Activated gamma-delta T cell treated with anti-CD3 and anti-CD28 coated beads, Interleukin-2, amount 50 U/mL, for 16 hours (primary cell): ENCODE data around the gene SORCS2.
A peak's percentile ranks its signal among the peaks of the same experiment; 100 is the strongest.

ENCODE experiments used
- DNase-seq: peaks from one replicate; pipeline ENCODE4 v3.0.0-alpha.2; 2020; ENCODE audit warnings: low read depth

Gene SORCS2

DNA sequence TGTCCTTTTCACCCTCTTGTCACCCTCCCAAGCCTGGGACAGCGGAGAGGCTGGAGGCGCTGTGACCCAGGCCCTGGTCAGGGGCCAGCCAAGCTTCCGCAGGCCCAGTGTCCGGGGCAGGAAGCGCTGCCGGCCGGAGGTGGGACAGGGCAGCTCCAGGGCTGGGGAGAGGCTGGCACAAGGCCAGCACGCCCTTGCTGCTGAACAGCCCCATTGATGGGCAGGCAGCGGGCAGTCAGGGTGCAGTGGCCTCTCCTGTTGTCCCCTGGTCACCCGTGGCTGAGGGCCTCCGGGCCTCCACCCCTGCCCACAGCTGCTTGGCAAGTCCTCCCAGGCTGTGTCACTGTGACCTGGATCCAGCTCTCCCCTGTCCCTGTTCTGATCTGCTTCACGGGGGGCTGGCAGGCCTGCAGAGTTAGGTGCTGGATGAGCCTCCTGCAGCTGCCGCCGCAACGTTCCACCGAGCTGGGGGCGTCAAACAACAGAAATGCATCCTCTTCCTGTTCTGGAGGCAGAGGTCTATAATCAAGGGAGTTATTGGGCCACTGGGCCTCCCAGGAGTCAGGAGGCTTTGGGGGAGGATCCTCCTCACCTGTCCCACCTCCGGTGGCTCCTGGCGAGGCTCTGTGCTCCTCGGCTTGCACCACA, 134.5 kb downstream of the SORCS2 start:
- DNase-seq, result no peak

DNA sequence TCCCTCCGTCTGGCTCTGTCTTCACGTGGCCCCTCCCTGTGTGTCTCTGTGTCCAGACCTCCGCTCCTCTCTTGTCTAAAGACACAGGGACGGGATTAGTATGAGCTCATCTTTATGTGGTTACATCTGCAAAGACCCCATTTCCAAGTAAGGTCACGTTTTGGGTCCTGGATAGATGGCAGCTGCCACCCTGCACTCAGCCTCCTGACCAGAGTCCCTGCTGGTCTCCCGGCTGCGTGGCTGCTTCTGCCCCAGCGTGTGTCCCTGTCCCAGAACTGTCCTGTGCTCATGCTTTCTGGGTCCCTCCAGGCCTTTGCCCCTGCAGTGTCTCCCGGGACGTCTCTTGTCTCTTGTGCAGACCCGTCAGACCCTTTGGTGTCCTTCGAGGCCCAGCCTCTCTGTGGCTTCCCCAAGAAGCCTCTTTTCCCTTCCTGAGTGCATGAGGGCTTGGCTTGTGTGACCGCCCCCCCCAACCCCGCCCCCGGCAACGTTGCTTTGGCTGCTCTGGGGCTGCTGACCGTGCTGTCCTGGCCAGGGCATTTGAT, 135.1 kb downstream of the SORCS2 start:
- DNase-seq, result no peak

DNA sequence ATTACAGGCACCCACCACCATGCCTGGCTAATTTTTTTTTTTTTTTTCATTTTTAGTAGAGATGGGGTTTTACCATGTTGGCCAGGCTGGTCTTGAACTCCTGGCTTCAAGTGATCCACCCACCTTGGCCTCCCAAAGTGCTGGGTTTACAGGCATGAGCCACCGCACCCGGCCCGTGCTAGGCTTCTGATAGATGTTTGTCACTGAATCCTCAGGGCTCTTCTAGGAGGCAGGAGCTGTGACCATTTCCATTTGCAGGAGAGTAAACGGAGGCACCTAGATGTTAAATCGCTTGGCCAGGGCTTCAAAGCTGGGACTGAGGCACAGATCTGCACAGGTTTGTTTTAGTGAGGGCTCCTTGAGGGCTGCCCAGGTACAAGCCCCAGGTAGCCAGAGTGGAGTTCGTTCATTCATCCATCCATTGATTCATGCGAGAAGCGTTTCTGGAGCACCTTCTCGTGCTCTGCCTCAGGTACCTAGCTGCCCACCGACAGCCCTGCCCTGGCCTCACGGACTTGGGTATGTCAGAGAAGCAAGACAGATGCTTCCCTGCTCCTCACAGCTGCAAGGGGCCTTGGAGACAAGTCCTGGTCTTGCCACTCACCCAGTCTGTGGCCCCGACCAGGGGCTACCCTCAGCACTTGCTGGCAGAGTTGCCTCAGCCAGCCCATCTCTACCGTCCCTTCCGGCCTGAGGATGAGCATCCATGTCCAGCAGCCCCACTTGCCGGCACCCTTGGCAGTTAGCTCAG, 136.0 kb downstream of the SORCS2 start:
- no peak for DNase-seq

DNA sequence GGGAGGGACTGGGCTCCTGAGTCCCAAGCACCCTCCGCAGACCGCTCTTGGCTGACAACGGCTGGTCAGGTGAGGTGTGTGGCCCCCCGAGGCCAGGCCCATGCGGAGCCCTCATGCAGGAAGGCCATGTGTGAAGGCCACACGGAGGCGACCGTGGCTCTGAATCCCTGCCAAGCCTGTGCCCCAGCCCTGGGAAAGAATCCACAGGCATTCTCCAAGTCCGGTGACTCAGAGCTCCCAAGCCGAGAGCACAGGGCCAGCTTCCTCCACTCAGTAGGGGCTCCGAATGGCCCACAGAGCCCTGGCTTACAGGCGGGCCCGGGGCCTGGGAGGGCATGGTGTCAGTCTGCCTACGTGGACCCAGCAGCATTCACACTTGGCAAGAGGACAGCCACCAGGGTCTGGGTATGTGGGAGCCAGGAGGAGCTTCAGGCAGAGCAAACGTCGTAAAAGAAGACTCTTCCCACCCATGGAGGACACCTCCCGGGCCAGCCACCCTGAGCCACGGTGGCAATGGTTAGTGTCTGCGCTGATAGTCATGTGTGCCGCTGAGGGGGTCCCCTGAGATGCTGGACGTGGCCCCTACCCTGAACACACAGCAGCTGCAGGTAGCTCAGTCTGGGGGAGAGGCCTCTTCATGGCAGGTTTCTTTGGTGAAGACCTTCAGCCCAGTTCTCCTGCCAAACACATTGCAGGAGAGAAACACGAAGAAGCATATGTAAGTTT, 136.7 kb downstream of the SORCS2 start:
- no peak for DNase-seq

DNA sequence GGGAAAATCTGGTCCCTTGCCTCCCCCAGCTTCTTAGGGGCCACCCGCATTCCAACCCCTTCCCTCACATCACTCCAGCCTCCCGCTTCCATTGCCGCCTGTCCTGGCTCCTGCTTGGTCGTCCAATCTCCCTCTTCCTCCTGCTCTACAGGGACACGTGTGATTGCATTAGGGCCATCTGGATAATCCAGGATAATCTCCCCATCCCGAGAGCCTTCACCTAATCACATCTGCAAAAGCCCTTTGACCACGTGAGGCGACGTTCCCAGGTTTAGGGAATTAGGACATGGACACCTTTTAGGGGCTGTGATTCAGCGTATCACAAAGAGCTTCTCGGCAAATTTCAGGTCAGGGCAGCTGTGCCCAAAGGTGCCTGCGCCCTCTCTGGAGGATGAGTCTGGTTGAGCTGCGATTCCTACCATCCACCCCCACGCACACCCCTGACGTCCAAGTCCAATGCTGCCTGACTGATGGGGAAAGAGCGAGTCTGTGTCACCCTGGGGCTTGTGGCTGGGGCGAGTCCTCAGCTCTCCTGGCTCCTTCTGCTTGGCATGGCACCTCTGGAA, 137.8 kb downstream of the SORCS2 start:
- DNase-seq, result no peak

DNA sequence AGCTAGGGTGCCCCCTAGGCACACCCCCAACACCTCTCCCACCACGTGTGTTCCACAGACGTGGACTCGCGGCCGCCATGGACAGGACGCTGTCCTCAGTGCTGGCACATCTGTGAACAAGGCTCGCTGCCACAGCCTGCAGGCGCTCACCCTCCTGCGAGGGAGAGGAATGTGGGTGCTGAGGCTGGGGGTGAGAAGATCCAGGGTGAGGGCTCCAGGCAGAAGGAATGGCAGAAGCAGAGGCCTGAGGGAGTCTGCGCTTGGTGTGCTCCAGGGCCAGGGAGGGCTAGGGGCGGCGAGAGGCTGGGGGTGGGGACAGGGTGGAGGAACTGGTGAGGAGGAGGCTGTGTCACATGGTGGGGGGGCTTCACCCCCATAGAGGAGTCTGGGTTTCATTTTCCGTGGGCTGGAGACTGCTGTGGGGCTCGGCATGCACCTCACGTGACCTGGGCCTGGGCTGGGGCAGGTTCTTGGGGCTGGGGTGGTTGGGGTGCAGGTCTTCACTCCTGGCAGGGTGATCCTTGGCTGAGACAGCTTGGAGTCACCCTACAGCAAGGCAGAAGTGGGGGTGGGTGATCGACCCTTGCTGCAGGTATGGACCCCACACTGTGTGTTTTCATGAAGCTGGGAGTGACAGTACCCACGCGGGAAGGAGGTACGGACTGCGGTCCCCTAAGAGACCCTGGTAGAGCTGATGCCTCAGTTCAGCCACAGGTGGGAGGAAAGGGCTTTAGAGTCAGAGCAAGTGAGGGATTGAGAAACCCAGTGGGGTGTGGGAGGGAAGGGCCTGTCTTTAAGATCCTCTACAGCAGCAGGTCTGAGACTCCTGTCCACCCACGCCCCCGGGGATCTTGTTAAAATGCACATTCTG, 138.7 kb downstream of the SORCS2 start:
- no peak for DNase-seq

DNA sequence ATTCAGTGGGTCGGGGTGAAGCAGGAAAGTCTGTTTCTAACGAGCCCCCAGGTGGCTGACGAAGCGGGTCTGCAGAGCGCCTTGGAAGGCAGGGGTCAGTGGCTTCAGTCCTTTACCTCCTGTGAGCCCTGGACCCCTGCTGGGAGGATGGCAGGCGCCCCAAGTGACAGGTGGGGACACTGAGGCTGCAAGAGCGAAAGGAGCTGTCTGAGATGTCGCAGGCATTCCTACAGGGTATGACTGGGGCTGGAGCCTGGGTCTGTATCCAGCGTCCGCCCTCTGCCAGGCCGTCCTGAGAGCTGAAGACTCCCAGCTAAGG, 139.3 kb downstream of the SORCS2 start:
- DNase-seq, result no peak

DNA sequence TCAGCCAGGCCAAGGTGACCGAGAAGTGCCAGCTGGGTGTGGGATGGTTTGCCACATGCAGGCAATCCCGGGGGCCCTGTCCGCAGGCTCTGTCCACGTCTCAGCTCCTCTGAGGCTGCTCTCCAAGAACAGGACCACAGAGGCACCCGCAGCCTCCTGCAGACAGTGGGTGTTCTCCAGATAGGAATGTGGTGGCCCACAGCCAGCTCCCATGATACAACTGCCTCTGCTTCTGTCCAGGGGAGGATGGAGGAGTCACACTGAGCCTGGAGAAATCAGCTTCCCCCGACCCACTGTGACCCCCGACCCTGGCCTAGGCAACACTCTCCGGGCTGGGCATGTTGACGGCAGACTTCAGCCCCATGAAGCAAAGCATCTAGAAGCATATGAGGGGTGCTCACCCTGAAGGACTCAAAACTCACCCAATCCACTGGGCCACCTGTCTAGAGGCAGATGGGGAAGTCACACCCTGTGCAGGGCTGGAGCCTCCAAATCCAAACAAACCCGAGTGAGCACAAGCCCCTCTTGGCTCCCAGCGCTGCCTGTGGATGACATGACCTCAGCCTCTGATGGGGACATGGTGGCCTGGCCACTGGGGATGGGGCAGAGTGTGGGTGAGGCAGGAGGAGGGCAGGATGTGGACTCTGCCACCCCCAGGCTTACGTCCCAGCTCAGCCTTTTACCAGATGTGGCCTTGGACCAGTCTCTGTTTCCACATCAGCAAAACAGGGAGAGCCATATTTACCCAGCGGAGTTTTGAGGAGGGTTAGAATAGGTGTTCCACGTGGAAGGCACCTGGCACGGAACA, 140.1 kb downstream of the SORCS2 start:
- no peak for DNase-seq

DNA sequence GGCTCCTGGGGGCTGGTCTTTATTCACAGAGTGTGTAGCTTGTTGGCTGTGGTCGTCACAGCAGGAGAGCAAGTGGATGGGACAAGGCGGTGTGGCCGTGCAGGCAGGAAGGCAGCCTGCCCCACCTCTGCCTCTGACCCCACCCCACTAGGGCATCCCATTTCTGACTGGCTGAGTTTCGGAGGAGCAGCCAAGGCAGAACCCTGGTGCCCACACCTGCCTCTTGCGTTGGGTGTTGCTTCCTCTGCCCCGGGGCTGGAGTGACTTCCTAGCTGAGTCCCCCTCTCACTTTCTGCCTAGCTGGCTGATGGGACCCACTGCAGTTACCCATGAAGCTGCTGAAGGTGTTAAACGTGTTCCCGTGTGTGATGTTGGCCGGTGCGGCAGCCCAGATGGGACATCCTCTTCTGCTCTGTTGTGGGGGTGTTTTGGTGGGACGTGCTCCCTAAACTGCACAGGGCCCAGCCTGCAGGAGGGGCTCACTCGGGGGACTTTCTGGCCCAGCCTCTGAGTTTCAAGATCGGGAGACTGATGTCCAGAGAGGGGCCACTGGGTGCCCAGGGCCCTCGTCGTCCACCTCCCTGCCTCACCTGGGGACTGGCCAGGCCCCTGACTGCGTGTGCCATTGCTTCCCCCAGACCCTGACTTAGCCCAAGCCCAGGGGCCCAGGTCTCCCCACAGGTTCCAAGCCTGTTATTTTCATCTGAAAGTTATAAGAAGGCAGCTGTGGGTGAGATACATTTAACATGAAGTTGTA, 140.9 kb downstream of the SORCS2 start:
- no peak for DNase-seq

DNA sequence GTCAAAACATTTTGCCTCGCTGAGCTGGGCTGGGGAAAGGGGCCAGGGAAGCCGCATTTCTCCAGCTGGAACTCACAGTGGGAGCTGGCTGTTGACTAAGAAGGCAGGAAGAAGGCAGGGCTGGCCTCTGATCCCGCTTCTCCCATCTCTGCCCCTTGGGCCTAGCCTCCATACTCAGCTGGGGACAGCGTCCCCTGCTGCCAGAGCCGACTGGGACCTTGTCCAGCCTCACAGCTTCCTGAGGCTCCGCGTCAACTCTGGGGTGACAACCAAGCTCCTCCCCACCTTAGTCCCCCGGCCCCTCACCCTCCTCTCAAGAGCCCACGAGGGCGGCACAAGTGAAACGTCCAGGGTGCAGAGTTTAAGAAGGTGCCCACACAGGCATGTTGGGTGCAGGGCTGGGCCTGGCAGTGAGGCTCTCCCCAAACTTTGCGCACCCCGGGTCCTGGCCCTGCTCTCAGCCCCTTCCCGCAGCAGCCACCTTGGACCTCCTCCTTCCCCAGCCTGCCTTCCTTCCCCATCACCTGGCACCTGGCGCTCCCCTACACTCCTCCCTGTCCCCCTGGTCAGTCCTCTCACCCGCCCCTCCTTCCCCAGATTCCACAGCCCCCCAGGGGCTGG, 141.6 kb downstream of the SORCS2 start:
- DNase-seq, result no peak

DNA sequence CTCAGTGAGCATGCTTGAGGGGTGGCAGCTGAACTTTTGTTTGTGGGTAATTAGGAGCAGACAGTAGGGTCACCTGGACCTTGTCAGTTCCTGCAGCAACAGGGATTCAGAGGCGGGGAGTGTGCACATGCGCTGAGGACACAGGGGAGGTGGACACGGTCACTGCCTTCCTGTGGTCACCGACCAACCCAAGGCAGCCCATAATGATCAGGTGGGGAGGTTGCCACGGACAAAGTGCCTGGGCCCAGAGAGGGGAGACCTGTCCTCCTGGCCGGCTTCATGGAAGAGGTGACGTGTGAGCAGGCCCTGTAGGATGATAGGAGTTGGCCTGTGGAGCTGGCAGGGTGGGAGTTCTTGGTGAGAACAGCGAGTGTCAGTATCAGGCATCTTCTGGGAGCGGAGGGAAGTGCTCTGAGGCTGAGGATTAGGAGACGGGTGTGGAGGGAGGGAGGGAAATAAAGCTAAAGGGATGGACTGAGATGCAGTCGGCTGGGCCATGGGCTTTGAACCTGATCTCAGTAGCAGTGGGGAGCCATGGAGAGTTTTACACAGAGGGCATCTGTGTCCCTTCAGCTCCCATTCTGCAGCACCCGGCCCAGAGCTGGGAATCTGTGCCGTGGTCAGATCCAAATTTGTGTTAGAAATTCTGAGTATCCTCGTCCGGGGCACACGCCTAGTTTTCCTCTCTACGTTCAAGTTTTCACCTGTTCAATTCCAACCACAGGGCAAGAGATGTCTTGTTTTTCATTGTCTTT, 142.4 kb downstream of the SORCS2 start:
- DNase-seq, result no peak

DNA sequence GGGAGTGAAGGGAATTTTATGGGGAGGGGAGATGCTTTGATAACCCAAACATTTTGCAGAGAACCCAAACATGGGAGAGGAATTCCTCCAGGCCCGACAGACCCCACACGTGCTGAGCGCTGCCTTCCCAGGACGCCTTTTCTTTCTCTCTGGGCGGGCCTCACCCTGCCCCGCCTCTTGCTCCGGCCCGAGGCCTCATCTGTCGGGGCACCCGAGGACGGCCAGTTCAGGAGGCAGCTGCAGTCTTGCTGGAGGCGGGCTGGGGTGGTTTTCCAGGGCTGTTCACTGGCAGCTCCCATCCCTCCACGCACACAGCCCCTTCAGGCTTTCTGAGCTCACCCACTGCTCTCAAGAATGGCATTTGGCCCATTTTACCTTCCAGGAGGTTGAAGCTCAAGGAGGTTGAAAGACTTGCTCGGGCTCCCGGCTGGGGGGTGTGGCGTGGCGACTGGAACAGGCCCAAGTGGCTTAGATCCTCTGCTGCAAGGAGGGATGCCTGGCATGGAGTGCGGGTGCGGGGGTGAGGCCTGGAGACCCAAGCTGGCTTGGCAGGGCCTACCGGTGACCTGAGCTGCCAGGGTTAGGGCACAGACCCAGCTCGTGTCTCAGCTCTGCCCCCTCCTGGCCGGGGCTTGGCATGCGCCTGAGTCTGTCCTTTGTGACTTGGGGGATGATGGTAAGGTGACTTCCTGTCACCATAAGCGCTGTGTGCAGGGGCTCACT, 143.2 kb downstream of the SORCS2 start:
- DNase-seq, result peak; percentile 34

DNA sequence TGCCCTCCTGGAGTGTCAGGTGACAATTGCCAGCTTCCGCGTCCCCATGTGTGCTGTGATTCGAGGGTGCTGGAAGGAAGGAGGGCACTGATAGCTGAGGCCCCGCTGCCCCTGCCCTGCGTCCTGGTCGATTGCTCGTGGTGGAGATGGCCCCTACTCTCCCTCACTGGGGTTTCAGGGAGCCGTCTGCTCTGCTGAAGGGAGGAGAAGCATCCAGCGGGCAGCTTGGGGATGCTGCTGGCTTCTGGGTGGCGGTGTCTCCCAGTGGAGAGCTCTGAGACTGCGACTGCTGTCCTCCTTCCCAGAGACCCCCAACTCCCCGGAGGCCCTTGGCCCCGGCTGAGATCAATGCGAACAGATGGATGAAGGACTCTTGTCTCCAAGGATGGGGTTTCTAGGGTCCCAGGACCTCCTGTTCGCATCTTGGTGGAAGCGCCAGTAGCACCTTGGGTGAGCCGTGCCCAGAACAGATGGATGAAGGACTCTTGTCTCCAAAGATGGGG, 143.8 kb downstream of the SORCS2 start:
- DNase-seq, result no peak

DNA sequence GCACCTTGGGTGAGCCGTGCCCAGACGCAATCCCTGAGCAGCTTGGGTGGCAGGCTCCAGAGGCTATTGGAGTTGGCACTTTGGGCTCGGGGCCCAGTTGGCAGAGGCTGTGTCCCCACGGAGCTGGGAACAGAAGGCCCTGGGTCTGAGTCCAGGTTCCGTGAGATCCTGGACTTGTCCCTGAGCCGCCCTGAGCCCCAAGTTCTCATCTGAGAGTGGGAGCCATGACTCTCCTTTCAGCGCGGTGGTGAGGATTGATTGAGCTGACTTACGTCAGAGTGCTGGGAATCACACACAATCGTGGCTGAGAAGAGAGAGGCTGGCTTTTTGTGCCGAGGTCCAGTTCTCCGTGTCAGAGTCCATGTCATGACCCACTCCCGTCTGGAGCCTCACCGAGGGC, 144.4 kb downstream of the SORCS2 start:
- no peak for DNase-seq

DNA sequence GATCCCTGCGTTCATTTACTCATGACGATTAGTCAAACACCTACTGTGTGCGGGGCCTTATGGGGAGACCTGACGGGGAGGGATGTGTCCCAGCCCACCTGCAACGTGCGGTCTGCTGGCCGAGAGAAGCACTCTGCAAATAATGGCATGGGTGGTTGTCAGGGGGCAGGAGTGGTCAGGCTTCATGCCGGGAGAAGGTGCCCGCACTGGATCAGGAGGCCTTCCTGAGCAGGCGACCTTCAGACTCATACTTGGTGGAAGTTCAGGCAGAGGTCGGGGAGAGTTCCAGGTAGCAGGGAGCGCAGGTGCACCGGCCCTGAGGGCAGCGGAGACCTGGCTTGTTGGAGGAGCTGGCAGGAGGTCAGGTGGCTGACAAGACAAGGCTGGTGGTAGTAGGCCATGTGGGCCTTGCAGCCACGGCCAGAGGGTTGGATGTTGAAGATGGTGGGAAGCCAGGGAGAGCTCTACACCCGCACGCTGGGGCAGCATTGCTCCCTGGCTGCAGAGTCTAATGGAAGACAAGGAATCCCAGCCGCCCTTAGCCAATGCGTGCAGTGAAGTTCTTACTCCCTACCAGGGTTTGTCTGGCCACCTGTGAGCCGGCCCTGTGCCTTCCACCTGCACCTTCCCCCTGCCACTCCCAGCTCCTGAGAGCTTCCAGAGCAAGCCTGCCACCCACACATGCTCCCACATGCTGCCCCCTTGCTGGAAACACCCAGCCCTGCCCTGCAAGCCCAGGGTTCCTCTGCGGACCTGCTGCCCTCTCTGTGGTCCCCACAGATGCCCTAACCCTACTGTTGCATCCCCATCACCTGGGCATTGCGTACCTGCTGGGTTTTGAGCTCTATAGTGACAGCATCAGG, 145.1 kb downstream of the SORCS2 start:
- no peak for DNase-seq

DNA sequence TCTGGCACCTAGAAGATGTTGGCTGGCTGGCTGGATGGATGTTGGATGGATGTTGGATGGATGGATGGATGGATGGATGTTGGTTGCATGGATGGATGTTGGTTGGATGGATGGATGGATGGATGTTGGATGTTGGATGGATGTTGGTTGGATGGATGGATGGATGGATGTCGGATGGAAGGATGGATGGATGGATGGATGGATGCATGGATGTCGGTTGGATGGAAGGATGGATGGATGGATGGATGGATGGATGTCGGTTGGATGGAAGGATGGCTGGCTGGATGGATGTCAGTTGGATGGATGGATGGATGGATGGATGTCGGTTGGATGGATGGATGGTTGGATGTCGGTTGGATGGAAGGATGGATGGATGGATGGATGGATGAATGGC, 145.7 kb downstream of the SORCS2 start:
- DNase-seq, result no peak
